Caki2 (cell line): ENCODE measurements around the gene KCNK6. TPM values are rescaled to one million over a fixed set of nuclear protein-coding genes. Genes with fewer than 3 reads are reported as not detected.
"Not testable (repeated sequence)": the region's sequence is repeated elsewhere in the genome, so short reads cannot be mapped to it uniquely, and the experiment has no call there.

ENCODE experiments used
- DNase-seq: peaks from one replicate; pipeline ENCODE4 v3.0.0-alpha.2; 2015; ENCODE audit warnings: low read depth
- in situ Hi-C: cut with HindIII; loops from 2 replicates; pipeline ENCODE4 v1.10.0; 2016; ENCODE audit warnings: low sequenced_read_pairs, low pct_unique_long_range_greater_than_20kb, mixed read lengths
- total RNA-seq: library from RNA; depleted of rRNA; stranded (reverse); fragments of >200 nt; shearing (Covaris generic); gene quantifications from 2 replicates; pipeline ENCODE4 v1.2.3, GENCODE V29; 2014; ENCODE audit warnings: low replicate concordance

The KCNK6 gene
- total RNA-seq, 1 experiment from 2014 or later, result 0.27 TPM

DNA sequence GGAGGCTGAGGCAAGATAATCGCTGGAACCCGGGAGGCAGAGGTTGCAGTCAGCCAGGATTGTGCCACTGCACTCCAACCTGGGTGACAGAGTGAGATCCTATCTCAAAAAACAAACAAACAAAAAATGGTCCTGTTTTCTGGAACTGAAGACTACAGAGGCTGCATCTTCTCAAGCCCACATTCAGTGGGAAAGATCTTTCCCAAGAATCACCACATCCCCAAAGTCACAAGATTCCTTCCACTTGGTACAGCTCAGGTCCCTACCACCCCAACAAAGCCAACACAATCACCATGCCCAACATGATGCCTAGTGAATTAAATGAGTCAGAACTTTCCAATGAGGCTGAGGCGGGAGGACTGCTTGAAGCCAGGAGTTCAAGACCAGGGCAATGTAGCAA lies 31.2 kb downstream of the KCNK6 start:
- no peak for DNase-seq
- in situ Hi-C loops, result no loop called here

DNA sequence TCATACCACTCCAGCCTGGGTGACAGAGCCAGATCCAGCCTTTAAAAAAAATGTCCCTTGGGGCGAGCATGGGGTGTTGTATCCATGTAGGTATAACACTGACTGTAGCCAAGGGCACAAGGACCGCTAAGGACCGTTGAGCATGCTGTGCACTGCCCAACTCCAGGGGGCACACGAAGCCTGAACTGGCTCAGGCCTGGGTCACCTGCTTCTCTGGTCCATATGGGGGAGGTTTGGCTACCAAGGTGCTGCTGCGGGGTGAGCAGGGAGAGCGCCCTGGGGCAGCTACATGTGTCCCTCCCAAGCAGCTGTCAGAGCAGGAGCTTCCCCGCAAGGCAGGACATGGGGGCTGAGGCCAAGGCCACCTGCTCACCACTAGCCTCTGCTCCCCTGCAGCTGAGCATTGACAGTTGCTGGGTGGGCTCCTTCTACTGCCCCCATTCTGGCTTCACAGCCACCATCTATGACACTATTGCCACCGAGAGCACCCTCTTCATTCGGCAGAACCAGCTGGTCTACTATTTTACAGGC lies 32.3 kb downstream of the KCNK6 start:
- no peak for DNase-seq
- in situ Hi-C loops, result no loop called here

DNA sequence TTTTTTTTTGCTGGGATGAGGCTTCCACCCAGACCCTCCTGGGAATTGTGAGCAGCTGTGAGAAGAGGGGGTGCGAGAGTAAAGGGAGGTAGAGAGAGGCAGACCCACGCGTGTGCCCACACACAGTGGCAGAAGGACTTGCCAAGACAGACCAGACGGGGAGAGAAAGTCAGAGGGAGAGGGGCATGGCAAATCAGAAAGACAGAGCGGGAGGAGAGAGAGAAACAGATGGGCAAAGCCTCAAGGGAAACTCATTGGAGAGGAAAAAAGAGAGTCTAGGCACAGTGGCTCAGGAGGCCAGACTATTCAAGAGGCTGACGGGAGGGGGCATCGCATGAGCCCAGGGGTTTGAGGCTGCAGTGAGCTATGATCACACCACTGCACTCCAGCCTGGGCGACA lies 33.0 kb downstream of the KCNK6 start:
- in situ Hi-C loops, result no loop called here
- DNase-seq, result no peak

DNA sequence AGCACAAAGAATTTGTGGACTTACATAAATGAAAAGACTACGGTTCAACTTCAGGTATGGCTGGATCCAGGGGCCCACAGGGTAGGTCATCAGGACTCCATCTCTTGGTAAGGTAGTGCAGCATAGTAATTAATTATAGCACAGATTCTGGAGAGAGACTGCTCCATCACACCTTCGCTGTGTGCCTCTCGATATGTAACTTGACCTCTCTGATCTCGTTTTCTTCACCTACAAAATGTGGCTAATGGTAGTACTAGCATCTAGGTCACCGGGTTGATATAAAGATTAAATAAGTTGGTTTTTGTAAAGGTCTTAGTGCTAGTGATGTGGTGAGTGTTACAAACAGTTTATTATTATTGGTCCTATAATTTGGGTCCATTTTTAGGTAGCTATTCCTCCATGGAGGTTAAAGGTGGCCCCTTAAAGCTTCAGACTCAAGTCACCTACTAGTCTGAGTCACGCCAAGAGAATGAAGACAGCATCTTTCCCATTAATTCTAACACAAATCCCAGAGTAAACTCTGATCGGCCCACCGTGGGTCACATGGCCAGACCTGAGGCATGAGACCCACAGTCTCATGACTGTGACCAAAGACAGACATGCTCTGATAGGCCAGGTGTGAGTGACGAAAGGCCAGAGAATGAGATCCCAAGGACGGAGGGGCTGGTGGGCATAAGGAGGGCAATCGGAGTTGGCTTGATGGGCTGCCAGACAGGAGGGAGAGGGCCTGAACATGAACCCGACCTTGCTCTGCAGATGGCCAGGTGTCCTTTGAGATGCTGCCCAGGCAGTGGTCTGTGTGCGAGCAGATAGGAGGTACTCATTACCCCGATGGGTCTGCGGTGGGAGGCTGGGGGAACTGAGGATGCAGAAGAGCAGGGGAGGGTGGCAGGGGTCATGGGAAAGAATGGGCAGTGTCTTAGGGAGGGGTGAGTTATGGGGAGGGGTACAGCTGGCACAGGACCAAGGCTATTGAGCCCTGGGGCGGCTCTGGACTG lies 36.4 kb downstream of the KCNK6 start:
- no peak for DNase-seq
- in situ Hi-C loops, result no loop called here

DNA sequence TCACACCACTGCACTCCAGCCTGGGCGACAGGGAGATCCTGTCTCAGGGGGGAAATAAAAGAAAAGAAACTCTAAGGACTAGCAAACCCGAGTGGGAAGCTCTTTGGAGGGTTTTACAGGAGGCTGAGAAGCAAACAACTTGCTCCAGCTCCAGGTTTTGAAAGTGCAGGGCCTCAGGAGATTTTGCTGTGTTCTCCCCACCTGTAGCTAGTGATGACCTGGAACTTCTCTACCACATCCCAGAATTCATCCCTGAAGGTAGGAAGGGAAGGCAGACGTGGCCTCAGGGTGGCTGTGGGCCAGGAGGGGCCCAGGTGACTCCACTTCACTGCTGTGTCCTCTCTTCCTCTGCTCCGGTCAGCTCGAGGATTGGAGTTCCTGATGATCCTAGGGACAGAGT lies 38.4 kb downstream of the KCNK6 start:
- in situ Hi-C loops, result no loop called here
- DNase-seq, result no peak

DNA sequence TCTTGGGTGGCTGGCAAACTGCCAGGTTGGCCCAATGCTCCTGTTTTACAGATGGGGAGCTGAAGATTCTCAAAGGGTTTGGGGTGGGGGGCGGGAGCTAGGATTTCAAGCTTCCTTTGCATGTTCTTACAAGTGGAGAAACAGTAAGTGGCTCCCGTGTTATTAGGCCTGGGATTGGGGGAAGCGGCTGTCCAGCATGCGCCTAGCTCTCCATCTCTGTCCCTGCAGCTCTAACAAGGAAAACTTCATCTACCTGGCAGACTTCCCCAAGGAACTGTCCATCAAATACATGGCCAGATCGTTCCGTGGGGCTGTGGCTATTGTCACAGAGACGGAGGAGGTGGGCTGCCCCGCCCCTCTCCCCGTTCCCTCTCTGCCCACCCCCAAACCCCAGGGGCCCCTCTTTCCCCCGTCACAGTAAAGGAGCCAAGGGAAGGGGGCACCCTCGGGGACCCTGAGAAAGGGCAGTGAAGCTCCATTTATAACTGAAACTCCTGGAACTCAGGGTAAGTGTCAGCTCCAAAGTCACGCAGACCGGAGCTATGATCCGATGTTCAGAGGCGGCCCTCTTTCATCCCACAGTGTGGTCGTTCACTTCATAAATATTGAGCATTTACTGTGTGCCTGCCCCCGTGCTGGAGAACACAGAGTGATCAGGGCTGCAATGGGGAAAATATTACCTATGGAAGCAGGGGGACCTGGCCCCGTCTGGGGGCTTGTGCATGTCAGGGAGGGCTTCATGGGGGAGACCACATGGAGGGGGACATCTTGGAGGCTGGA lies 39.8 kb downstream of the KCNK6 start:
- DNase-seq, result no peak
- in situ Hi-C loops, result no loop called here

DNA sequence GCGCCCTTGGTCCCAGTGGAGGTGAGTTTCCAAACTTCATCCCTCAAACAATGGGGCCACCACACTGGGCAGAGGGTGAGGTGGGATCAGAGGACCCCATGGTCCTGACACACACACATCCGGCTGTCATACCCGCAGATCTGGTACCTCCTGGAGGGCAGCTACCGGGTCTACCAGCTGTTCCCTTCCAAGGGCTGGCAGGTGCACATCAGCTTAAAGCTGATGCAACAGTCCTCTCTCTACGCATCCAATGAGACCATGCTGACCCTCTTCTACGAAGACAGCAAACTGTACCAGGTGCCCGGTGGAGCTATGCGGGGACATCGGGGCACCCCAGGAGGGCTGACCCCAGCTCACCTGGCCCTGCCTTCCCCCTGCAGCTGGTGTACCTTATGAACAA lies 40.7 kb downstream of the KCNK6 start:
- in situ Hi-C loops, result no loop called here
- no peak for DNase-seq

DNA sequence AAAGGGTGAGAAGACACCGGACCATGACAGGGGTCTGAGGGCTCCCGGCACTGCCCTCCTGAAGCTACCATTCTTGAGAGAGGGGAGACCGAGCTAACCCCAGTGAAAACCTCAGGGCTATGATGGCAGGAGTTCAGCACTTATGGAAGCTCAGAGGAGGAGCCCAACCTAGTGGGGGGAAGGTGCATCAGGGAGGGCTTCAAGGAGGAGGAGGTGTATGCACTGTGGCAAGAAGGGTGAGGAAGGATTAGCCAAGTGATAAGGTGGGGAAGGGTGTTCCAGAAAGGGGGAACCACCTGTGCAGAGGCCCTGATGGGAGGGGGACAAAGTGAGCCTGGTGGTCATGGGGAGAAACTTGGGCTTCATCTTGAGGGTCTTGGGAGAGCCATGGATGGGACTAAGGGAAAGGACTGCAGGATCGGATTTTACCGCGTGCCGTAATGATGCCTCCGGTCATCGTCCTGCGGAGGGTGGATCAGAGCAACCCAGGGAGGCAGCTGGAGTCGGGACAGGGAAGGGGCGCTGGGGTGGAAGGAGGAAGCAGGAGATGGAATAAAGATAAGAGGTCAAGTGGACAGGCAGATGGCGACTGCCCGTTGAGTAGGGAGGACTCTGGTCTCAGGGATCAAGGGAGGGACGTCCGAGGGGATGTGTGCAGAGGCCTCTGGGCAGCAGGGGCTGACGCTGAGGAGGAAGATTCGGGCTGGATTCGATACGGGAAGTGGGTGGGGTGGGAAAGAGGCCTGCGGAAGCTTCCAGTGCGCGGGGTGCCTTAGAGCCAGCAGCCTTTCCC lies 41.4 kb downstream of the KCNK6 start:
- no peak for DNase-seq

DNA sequence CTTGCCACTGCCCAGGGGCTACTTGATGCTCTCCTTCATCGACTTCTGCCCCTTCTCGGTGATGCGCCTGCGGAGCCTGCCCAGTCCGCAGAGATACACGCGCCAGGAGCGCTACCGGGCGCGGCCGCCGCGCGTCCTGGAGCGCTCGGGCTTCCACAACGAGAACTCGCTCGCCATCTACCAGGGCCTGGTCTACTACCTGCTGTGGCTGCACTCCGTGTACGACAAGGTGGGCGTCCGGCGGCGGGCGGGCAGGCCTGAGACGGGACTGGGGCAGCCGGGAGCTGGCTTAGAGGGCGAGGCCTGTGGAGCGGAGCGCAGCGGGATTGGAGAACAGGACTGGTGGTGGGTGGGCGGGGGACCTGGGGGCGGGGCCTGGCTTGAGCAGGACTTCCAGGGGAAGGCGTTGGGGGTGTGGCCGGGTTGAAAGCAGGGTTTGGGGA lies 42.0 kb downstream of the KCNK6 start:
- peak; percentile 78 for DNase-seq
- in situ Hi-C loops, result no loop called here

More for the DNA sequence above, 41.4 kb downstream of the KCNK6 start:
- in situ Hi-C loops, result no loop called here

DNA sequence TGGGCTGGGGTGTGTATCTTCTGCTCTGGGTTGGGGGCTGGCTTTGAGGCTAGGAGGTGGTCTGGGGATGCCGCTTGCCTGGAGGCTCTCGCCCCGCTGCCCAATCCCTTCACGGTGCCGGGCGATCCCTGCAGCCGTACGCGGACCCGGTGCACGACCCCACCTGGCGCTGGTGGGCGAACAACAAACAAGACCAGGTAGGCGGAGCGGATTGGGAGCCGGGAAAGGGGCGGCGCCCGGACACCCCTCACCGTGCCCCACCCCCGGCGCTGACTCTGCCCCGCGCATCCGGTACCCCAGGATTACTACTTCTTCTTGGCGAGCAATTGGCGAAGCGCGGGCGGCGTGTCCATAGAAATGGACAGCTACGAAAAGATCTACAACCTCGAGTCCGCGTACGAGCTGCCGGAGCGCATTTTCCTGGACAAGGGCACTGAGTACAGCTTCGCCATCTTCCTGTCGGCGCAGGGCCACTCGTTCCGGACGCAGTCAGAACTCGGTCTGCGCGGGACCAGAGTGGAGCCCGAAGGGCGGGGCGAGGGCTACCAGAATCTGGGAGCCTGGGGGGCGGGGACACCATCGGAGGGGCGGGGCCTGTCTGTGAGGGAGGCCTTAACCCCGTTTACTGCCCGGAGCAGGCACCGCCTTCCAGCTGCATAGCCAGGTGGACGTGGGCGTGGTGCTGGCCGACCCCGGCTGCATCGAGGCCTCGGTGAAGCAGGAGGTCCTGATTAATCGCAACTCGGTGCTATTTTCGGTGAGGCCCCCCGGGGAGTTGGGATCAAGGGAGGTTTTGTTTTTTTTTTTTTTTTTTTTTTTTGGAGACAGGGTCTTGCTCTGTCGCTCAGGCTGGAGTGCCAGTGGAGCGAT lies 42.7 kb downstream of the KCNK6 start:
- peak; percentile 79 for DNase-seq
- in situ Hi-C loops, result no loop called here

DNA sequence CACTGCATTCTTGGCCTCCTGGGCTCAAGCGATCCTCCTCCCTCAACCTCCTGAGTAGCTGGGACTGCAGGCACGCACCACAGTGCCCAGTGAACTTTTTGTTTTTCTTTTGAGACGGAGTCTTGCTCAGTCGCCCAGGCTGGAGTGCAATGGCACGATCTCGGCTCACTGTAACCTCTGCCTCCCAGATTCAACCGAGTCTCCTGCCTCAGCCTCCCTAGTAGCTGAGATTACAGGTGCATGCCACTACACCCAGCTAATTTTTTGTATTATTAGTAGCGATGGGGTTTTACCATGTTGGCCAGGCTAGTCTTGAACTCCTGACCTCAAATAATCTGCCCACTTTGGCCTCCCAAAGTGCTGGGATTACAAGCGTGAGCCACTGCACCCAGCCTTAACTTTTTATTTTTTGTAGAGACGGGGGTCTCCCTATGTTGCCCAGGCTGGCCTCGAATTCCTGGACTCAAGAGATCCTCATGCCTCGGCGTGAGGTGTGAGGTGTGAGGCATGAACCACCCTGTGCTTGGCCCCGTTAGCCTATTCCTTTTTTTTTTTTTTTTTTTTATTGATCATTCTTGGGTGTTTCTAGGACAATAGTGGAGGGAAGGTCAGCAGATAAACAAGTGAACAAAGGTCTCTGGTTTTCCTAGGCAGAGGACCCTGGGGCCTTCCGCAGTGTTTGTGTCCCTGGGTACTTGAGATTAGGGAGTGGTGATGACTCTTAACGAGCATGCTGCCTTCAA lies 43.5 kb downstream of the KCNK6 start:
- in situ Hi-C loops, result not testable (repeated sequence)

DNA sequence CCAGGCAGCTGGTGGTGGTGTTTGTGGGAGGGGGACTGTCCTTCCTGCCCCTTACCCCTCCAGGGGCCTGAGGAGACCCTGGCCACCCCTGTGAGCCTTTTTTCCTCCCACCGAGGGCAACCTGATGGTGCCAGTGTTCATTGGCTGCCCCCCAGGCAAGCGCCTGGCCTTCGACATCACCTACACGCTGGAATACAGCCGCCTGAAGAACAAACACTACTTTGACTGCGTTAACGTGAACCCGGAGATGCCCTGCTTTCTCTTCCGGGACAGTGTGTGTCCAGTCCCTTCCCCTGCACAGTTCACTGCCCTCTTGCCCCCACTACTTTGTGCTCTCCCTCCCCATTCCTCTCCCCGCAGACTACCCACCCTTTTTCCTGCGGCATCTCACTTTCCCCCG lies 47.4 kb downstream of the KCNK6 start:
- in situ Hi-C loops, result no loop called here
- DNase-seq, result no peak

More for the DNA sequence above, 43.5 kb downstream of the KCNK6 start:
- DNase-seq, result not testable (repeated sequence)

DNA sequence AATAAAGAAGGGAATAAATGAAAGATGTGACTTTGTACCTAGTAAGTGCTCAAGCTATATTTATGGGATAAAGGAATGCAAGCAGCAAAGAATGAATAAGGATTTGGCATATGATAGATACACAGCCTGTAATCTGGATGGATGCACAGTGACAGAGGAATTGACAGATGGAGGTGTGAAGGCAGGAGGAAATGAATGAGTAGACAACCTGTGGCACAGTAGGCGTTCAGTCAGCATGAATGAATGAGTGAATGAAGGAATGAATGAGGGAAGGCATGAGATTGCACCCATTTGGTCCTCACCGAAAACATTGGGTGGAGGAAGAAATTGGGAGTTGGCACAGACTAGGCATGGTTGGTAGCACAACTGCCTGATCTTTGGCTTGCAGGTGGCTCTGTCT lies 49.9 kb downstream of the KCNK6 start:
- no peak for DNase-seq
- in situ Hi-C loops, result no loop called here

DNA sequence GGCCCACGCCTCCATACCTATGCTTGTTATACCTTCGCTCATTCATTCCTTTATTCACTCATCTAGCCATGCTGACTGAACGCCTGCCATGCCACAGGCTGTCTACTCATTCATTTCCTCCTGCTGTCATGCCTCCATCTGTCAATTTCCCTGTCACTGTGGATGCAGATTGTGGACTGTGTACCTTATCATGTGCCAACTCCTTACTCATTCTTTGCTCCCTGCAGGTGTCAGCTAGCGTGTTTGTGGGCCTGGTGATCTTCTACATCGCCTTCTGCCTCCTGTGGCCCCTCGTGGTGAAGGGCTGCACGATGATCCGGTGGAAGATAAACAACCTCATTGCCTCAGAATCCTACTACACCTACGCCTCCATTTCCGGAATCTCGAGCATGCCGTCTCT lies 50.7 kb downstream of the KCNK6 start:
- no peak for DNase-seq
- in situ Hi-C loops, result no loop called here

DNA sequence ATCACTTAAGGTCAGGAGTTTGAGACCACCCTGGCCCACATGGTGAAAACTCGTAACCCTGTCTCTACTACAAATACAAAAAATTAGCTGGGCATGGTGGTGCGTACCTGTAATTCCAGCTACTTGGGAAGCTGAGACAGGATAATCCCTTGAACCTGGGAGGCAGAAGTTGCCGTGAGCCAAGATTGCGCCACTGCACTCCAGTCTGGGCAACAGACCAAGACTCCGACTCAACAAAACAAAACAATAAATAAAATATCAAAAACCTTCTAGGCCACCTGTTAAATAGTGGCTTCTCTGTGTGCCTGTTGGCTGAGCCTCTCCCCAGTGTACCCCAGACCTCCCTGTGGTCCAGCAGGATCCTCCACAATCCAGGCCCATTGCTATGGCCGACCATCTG lies 51.4 kb downstream of the KCNK6 start:
- in situ Hi-C loops, result no loop called here
- no peak for DNase-seq

DNA sequence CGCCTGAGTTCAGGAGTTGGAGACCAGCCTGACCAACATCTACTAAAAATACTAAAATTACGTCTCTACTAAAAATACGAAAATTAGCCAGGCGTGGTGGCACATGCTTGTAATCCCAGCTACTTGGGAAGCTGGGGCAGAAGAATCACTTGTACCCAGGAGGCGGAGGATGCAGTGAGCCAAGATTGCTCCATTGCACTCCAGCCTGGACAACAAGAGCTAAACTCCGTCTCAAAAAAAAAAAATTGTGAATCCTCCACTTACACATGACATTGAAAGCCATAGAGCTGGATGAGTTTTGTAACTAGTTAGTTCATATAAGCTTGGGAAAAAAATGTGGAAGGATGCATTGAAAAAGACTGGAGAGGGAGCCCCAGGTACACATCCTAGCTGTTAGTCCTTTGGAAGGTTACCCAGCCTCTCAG lies 54.3 kb downstream of the KCNK6 start:
- in situ Hi-C loops, result no loop called here
- DNase-seq, result no peak
